HL-60 (cell line): ENCODE measurements around the gene PTGES3L.

Experiments used
- GABPA ChIP-seq: IDR thresholded peaks from 2 replicates; pipeline ENCODE4 v1.6.1; 2012; ENCODE audit warnings: low read depth
- TF ChIP-seq, protein P1 (sequence below): IDR thresholded peaks from one replicate; pipeline ENCODE4 v1.5.1; 2011; ENCODE audit warnings: low read length, control low read depth, inconsistent platforms; ENCODE audit not compliant: insufficient read depth

DNA sequence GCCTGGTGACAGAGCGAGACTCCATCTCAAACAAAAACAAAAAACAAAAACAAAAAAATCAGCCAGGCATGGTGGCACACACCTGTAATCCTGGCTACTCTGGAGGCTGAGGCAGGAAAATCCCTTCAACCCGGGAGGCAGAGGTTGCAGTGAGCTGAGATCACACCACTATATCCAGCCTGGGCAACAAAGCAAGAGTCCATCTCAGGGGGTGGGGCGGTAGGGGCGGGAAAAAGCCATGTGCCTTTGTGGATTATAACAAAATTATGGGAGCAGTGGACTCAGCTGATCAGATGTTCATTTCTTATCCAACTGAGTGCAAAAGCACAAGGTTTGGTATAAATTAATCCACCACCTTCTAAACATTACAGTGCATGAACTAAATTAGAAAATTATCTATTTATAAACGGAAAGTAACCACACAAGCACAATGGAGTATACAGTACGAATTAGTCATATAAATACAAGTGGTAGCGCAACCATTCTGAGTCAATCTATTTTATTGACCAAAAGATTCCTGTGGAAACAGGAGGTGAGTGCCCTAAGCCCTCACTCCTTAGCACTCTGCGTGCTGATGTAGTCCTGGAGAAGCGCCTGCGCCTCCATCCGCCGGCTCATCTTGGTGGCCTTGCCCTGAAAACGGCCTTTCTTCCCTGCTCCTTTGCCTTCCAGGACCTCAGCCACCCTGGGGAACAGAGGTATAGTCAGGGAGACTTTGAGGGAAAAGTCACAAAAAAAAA lies 29.7 kb downstream of the PTGES3L start:
- TF ChIP-seq, protein P1, sequence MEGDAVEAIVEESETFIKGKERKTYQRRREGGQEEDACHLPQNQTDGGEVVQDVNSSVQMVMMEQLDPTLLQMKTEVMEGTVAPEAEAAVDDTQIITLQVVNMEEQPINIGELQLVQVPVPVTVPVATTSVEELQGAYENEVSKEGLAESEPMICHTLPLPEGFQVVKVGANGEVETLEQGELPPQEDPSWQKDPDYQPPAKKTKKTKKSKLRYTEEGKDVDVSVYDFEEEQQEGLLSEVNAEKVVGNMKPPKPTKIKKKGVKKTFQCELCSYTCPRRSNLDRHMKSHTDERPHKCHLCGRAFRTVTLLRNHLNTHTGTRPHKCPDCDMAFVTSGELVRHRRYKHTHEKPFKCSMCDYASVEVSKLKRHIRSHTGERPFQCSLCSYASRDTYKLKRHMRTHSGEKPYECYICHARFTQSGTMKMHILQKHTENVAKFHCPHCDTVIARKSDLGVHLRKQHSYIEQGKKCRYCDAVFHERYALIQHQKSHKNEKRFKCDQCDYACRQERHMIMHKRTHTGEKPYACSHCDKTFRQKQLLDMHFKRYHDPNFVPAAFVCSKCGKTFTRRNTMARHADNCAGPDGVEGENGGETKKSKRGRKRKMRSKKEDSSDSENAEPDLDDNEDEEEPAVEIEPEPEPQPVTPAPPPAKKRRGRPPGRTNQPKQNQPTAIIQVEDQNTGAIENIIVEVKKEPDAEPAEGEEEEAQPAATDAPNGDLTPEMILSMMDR = no peak
- TF ChIP-seq GABPA = no peak
